Myocyte (in vitro differentiated cells): ENCODE measurements around the gene SETD3. TPM values are rescaled to one million over a fixed set of nuclear protein-coding genes. Genes with fewer than 3 reads are reported as not detected.

Experiments used
- DNase-seq: peaks from one replicate; pipeline ENCODE4 v3.0.0-alpha.2; 2012; ENCODE audit warnings: low read depth
- total RNA-seq: library from RNA; depleted of rRNA; stranded (reverse); fragments of >200 nt; gene quantifications from 2 replicates; pipeline ENCODE4 v1.2.3, GENCODE V29; 2014

SETD3 gene
- total RNA-seq, 1 donor from 2014 or later: 149 TPM

DNA sequence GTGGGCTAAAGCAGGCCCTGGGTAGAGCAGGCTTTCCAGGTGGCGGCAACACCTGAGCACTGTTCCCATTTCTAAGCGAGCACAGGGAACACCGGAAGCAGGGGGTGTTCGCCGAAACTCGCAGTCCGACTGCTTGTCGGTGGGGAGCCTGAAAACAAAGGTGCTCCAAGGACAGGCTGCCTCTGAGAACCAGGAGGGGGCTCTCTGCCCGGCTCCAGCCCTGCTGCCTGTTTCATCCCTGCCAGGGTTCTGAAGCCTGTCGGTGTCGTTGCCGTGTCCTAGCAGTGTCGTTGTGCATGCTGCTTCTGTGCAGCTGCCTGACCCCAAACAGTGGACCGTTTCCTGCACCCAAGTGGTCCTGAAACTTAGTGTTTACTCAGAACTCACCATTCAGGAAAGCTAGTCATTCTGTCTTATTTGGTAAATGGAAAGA, 22.3 kb upstream of the SETD3 start:
- no peak for DNase-seq

DNA sequence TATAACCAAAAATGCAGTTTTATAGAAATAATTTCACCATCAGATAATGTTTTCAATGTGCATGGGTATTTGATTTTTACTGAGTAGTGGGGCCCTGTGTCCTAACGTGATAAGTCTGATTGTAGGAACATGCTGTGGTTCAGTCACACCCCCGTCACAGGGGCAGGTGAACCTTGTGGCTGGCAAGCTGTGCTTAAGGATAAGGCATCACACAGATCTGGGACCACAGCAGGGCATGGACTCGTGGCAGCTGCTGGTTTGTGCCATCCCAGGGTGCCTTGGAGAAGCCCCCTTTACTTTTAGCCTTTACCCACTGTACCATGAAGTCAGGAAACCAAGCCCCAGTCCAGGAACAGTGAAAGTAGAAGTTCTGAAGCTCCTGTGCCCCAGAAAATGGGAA, 17.2 kb upstream of the SETD3 start:
- peak; percentile 56 for DNase-seq

DNA sequence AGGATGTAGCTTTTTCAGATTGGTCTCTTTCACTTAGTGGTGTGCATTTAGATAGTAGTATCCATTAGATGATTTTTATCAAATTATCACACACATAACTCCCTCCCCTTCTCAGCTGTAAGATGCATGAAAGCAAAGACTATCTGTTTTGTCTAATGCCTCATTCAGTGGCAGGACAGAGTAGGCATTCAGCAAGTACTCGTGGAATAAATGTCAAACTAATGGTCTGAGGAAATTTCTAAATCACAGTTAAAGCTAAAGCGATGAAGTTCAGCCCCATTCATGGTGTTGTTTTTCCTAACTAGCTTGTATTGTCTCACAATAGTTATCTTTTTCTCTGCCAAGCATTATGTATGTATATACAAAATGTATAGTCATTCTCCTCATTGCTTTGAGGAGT, 16.7 kb upstream of the SETD3 start:
- DNase-seq: no peak

DNA sequence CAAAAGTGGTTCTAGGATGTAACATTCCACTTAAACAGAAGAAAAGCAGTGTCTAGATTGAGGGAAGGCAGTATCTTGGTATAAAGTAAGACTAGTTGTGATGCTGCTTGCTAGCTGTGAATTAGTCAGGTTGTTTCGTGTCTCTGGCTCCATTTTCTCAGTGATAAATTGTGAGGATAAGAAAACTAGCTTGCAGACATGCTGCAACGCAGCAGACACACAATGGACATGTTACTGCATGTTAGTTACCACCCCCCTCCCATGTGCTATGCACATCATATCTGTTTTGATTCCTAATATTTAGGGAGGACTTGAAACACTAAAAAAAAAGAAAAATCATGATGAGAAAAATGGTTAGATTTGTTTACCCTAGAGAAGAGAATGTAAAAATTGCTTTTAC, 3.4 kb upstream of the SETD3 start:
- no peak for DNase-seq

DNA sequence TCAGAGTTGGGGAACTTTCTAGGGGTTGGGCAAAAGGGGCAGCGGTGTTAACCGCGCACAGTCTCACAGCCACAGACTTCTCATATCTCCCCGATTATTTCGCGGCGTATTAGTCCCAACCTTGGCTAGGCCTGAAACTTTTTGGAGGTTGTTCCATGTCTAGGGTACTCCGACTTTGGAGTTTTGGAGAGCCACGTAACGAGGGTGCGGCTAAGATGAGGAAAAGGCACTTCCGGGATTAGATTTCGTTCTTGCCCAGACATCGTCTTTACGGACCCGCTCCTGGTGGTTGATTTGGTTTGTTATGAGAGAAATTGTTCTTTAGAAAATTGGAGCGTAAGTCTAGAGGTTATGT, 1.1 kb upstream of the SETD3 start:
- DNase-seq: peak; percentile 42

DNA sequence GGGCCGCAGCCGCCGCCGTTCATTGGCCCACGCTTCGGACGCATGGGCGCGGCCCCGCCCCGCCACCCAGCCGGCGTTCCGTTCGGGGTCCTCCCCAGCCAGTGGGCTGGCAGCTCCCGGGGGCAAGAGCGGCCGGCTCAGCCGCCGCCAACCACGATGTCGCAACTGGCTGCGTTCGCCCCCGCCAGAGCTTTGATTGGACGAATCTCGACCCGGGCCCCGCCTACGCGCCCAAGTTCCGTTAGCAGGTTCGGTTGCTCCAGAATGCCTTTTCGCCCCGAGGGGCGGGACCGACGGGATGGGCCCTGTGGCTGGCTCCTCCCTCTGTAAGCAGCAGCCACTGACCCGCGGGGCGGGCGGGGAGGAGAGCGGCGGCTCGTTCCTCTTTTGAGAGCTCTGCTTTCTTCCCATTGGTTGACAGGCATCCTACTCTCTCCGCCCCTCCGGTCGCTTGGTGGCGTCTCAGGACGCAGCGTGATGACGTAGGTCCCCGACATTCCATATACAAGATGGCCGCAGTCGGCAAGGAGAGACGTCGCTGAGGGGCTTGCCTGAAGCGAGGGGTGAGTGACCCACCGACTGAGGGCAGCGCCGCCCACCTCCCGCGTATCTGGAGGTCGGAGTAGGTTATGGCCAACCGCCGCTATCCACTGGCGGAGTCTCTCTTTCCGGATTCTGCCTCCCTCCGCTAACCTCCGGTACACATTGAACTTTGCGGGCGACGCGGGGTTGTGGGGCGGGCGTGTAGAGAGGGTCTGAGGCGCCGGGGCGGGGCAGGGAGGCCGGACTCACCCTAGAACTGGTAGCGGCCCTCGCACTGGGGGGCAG, 472 bp upstream of the SETD3 start, which contains the start of gene CCNK:
TSS of gene CCNK (plus strand) at position 493 of the 828 bp plus-strand sequence. CDS start 11,269 bp downstream, outside the sequence.
- DNase-seq: peak; percentile 100

DNA sequence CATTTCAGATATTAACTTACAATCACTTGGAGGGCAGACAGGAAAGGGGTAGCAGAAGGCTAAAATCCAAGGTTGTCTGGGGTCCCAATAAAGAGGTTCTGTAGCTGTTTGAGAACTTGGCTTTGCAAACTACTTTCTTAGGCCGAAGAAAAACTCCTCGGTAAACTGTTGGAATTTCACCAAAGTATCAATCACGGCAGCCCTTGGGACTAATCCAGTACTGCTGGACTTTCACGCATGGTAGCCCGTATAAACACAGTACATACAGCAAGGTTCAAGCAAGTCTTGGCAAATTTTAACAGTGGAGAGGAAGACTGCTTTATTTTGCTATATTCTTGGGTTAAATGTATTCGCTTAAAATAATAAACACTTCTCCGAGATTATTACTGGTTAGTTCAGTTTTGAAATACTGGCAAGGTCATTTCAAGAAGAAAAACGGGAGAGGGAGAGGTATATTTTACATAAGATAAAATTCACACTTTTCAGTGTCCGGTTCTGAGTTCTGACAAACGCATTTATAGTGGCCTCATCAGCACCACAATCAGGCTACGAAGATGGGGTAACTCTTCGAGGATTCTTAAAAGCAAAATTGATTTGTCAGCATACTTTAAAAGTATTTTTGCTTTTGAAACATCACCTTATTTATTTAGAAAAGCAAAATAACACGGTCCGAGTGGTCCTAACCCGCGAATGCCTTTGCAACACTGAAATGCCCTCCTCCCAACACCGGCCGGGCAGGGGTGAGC, 1.3 kb downstream of the SETD3 start:
- no peak for DNase-seq

DNA sequence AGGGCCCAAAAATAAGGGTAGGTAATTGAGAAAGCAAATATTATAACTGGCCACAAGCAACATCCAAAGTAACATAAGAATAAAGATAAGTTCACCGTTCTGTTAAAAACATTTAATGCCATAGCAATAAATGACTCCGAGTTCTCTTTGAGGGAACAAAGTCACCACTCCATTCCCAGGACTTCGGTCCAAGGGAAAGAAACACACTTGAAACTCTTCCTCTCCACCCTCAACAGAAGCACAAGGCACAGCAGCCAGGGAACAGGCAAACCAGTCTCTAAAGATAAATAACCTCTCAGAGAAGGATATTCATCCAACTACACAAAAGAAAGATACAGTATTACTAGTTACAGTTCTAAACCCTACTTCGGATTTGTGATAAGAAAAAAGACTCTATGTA, 2.5 kb downstream of the SETD3 start:
- DNase-seq: no peak

DNA sequence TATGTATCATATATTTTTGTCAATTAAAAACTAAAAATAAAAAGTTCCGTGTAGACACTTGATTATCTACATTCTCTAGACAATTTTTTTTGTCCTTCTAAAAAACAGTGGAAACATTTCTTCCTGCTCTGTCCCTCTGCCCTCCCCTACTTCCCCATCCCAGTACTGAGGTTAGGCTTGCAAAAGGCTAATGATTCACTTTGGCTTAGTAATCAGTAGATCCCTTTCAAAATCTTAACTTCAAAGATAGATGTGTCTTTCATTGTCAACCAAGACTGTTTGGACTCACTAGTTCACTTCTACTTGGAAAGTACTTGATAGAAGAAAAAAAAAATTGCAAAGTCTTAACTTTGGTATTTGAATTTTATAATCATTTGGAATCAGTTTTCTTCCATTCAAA, 3.8 kb downstream of the SETD3 start:
- DNase-seq: no peak

DNA sequence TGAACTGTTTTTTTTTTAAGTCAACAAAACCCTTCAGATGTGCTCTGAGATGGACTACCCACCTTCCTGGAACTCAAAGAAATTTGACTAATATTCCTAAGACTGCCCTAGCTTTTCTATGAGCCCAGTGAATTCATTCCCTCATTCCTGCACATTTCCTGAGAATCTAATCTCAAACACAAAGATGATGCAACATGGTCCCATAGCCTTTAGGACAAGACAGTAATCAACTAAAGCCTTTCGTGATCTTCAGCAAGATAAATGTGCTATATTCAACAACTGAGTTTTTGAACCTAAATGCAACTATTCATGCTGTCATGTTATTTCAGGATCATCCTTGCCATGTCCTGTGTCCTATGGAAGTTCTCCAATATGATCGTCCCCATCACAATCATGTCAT, 5.0 kb downstream of the SETD3 start:
- no peak for DNase-seq

DNA sequence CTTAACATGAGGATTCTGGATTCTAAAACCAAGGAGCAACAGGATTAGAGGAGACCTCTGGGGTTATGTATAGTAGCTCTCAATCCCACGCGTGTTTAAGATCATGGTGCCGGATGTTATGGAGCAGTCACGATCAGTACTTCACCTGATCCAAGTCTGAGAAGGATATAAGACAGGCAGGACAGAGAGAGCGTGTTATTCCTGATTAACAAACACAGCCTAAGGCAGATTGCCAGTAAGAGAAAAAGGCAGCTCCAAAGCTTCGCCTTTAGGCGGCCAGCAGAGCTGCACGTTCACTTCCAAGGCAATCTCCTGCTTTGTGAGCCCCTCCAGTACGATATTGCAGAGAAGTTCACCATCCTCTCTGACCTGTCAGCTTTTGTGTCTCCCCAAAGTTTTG, 5.5 kb downstream of the SETD3 start:
- DNase-seq: no peak

DNA sequence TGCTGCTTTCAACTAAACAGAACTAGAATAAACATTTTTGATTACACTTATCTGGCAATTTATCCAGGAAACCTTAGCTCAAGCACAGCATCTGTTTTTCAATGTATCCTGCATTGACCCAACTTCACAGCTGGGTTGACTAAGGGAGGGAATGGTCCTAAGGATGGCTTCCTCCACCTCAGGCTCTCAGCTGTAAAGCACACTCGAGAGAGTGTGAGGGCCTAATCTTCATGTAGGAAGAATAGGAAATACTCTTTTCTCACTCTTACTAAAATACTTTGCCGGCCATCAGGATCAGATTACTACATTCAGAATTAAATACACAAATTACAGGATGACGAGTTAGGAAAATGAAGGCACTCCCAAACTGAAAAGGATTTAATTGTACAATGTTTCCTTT, 7.2 kb downstream of the SETD3 start:
- no peak for DNase-seq

DNA sequence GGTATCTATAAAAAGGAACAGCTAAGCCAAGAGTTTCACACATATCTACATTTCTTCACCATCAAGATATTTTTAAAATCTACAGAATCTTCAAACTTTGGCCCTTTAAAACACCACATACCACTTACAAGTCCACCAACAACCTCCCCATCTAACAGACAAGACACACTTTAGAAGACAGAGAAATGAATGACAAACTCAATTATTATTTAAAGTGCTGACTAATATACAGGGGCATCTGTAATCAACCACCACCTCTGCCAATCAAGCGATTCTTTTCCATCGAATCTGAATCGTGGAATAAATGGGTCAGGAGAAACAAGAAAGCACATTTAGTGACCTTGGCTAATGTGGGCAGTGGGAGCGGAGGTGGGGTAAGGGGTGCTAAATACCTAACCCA, 7.7 kb downstream of the SETD3 start:
- DNase-seq: peak; percentile 32

DNA sequence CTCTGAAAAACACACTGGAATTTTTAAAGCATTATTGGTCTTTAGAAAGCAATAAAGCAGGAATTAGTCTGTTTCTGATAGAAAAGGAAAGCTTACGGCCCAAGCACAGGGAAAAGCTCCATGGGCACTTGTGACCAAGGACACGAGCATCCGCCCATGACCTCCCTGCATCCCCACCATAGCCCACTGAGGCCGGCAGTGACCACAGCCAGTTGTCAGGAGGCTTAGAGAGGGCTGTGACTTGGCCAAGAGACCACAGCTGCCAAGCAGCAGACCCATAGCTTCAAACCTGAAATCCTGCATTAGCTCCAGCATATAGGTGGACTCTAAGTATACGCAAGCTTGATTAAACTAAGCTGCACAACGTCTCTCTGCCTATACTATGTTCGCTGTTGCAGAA, 8.9 kb downstream of the SETD3 start:
- peak; percentile 88 for DNase-seq

DNA sequence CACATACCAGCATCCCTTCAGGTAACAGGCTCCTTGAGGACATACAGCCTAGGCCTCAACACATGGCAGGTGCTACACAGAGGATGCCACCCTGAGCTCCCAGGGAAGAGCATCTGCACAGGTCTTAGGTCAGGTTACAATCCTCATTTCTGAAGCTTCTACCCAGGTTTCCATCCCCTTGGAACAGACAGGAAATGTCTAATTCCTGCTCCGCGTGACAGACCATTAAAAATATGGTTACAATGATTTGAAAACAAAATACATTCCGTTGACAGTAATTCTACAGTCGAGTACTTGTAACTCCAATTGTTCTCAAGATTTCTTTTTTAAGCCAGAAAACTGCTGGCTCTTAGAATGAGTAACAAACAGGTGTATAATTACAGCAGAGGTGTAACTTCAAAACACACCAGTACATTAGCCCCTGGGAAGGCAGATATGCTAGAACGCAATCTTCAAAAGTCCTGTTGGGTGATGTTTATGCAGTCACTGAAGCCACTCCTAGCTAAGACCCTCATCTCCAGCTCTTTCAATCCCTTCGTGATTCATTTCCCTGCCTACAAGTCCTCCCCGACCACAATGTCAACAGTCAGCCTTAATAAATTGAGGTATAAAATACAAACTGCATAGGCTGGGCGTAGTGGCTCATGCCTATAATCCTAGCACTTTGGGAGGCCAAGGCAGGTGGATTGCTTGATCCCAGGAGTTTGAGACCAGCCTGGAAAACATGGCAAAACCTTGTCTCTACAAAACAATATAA, 11.6 kb downstream of the SETD3 start:
- no peak for DNase-seq

DNA sequence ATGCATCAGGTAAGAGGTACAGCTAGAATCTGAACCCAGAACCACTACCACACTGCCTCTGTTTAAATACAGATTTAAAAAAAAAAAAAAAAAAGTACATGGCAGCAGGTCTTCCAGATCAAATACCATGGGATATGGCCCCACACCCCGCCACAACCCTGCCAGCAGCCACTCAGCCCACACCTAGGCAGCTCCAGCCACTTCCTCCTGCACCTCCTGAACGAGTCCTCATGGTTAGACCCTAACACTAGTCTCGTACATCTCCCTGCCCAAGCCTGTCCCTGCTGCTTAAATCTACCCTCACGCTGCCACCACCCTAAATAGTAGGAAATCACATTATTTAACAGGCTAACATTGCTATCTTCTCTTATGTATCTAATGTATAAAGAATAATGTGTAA, 12.6 kb downstream of the SETD3 start:
- no peak for DNase-seq

DNA sequence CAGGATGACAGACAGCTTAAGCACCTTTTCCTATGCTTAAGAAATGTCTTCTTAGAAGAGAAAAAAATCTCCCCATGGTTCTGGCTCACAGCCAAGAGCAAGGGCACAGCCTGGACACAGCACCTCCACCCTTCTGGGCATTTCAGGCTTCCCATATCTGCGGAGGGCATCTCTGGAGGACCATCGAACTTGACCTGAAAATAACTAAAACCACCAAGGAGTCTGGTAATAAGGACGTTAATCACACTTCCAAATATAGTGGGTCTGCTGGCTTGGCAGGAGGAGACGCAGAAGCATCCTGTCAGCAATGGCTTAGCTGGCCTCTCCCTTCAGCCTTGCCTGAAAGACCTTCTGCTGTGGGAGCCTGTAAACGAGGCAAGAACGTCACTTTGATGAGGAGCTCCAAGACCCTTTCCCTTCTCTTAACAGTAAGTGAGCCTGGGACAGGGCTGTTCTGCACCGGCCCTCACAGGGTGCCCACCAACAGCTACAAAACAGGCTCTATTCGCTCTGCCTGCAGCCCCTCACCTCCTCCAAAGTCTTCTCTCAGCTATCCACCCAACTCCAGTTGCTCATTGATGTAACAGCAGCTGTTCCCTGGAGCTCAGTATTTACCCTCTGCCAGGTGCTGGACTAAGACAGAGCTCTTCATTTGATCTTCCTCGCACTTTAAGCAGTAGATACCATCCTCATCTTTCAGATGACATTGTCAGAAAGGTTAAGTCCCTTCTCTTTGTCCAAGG, 13.2 kb downstream of the SETD3 start:
- peak; percentile 73 for DNase-seq

DNA sequence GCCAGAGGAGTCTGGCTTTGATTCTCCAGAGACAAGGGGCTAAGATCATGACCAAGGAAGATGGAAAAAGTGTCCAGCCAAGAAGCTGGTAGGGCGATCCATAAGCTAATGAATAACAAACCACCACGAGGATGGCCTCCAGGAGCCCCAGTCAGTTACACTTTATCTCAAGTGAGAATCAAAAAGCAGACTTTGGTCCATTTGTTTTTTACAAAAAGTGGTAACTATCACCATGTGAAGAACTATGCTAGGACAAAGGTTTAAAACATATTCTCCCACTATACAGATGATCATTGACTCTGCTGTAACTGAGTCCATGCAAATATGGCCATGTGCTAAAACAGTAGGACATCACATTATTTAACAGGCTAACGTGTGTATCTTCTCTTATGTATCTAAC, 13.9 kb downstream of the SETD3 start:
- no peak for DNase-seq

DNA sequence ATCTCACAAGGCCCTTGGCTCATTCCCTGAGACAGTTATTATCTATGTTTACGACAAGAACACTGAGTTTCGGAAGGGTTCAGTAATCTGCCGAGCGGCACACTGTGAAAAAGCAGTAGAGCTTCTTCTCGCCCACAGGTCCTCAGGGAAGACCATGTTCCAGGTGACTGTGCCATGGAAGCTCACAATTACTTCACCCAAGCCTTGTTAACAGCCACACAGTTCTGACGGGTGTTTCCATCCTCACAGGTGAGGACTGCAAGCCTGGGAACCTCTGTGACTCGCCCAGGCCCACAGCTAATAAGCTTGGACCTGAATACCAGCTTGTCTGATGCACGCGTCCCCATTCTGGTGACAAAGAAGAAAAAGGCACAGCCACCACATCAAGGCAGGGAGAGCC, 15.4 kb downstream of the SETD3 start:
- no peak for DNase-seq

DNA sequence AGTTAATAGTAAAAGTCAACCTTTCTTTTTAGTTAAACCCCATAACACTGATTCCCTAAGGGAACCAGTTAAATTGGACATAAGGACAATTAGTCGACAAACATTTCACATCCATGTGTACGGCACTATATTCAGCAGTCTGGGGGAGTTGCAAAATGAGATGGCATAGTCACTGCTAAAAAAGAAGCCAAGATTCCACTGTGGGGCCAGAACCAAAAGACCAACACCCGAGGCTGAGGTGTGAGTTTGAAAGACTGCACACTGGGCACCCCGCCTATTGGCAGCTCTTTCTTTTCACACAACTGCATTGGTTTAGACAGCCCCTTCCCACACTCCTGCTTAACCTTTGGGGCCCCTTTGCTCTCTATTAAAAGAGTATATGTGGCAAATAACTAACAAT, 16.7 kb downstream of the SETD3 start:
- DNase-seq: peak; percentile 41

DNA sequence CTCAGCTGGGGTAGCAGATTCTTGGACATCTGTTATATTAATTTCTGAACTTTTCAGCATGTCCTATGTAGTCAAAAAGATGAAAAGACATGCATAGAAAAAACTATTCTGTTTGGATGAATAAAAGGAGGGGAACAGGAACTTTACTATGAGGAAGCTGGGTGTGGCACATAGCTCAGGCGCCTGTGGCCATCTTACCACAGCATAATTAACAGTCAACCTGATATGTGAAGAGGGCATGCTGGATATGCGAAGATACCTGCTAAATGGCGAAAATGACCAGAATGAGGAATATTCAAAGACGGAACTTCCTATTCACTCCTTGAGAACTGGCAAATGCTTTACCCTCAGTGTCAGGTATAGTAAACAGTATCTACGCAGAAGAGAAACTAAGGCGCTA, 18.4 kb downstream of the SETD3 start:
- DNase-seq: peak; percentile 56
